ENCODE measurements around the gene TMEM198. TPM values are rescaled to one million over a fixed set of nuclear protein-coding genes. Genes with fewer than 3 reads are reported as not detected.

Gene TMEM198
- total and polyA plus RNA-seq, 9 of the 15 experiments (the other 6 are each of a cell fraction or from before 2014, with no cell fraction given), result 0.03 to 3.8 (median 1.0) TPM

GRCh38 chr2:219539926-219540678 is 3.7 kb upstream of the TMEM198 start:
- Histone ChIP-seq H4K20me1 (replicated peaks; ENCODE audit: control insufficient read depth, insufficient read depth, low read length) (peaks cover 14% of the 10 kb centered on the region; the same call in 1 of the 2 replicates), H3K27ac (ENCODE audit: extremely low read depth, low read depth, low read length) (no peak overlapping the region), H2AFZ (ENCODE audit: low read depth, low read length) (no peak overlapping the region), H3K9ac (ENCODE audit: insufficient read depth in 1 of 2, low read depth in 2 of 2, low read length in 2 of 2) (no peak overlapping the region; a peak in 1 of 4 replicates), H3K79me2 (ENCODE audit: control insufficient read depth, insufficient read depth, low read length) (peaks cover 17% of the 10 kb centered on the region), H3K4me1 (replicated peaks in 1 of 2; ENCODE audit: control insufficient read depth in 2 of 2, insufficient read depth in 2 of 2, low read length in 2 of 2) (peaks cover 0 to 69% of the 10 kb centered on the region in 2 experiments; a peak in 3 of 5 replicates), H3K9me1 (ENCODE audit: control insufficient read depth, insufficient read depth, low read length) (no peaks in the 10 kb centered on the region), H3K4me2 (ENCODE audit: insufficient read depth, low read length) (no peak overlapping the region), H3K9me3 (replicated peaks; ENCODE audit: control insufficient read depth, insufficient read depth, low read depth, low read length) (no peaks in the 10 kb centered on the region), H3K27me3 (ENCODE audit: control insufficient read depth in 2 of 2, insufficient read depth in 2 of 2, low read length in 2 of 2) (no peaks in the 10 kb centered on the region), H3K36me3 (ENCODE audit: control insufficient read depth, insufficient read depth, low read length) (peaks cover 35% of the 10 kb centered on the region; the same call in 2 of the 3 replicates), H3K4me3 (no peak overlapping the region)
- ATAC-seq (no peak), DNase-seq (ENCODE audit: extremely low read depth in 1 of 4, low spot score in 3 of 4) (no peak), FAIRE-seq (no peak)
- intact Hi-C loops (cut with micrococcal nuclease), result loop anchor here (5.0 kb wide), 1 partner anchor 87 kb away; the partner anchor contains the start of gene SLC4A3
- WGBS (ENCODE audit: insufficient coverage, low coverage, missing lambda C conversion rate), result 85% methylated on average over 14 of the region's 46 CpGs
- no TSS peak for BruUV-seq (replicated peaks)
- ChIA-PET POLR2A (interaction anchor here (0.8 kb wide), 1 partner anchor 121 kb away, joined by 4 read pairs; no protein-coding TSS in a partner anchor), CTCF (ENCODE audit: low intra/inter-chr PET ratio) (no interaction called here)
- no peak for TF ChIP-seq E2F5 (CRISPR knock-in tag; IDR thresholded peaks at IDR 0.05)
- peak; percentile 59 for TF ChIP-seq RBFOX2 (IDR thresholded peaks at IDR 0.05; ENCODE audit: low read depth, low read length)
- TF ChIP-seq RBM22 (IDR thresholded peaks at IDR 0.05; ENCODE audit: low read depth, low read length, poor library complexity, severe bottlenecking), result peak; percentile 34
- TF ChIP-seq ZBTB33 (CRISPR knock-in tag; IDR thresholded peaks at IDR 0.05), result peak; percentile 69
- TF ChIP-seq POLR2G (IDR thresholded peaks at IDR 0.05; ENCODE audit: low read depth, low read length), result peak; percentile 59
- in situ Hi-C loops (cut with MboI), result loop anchor here (5.0 to 10.0 kb wide), 2 partner anchors 102 to 155 kb away; no protein-coding TSS in a partner anchor

Measured in K562 (cell line).